ENCODE measurements around the gene SYNCRIP.
"Not testable (repeated sequence)": the region's sequence is repeated elsewhere in the genome, so short reads cannot be mapped to it uniquely, and the experiment has no call there.

GRCh38 chr6:85681899-85682298, 39.2 kb upstream of the SYNCRIP start:
- not testable (repeated sequence) for TF ChIP-seq CTCF, POLR2A (IDR thresholded peaks at IDR 0.05)
